Keratinocyte (primary cell): ENCODE data around the gene PIANP.
"Not testable (repeated sequence)": the region's sequence is repeated elsewhere in the genome, so short reads cannot be mapped to it uniquely, and the experiment has no call there.

Source experiments
- EZH2 ChIP-seq: IDR thresholded peaks from one replicate; pipeline ENCODE4 v1.6.1; 2012; ENCODE audit warnings: inconsistent platforms, mild to moderate bottlenecking, low read length, moderate library complexity
- TF ChIP-seq, protein P1 (sequence below), 3 experiments: IDR thresholded peaks in 1 of 3; conservative IDR thresholded peaks in 1 of 3; optimal IDR thresholded peaks in 1 of 3; 2 replicates in 2 of 3; 3 replicates in 1 of 3; pipeline versions ENCODE3 to v1.5.1; 2011; ENCODE audit warnings: low read length in 3 of 3, mild to moderate bottlenecking in 3 of 3, moderate library complexity in 2 of 3, control low read depth in 1 of 3, inconsistent platforms in 1 of 3; ENCODE audit not compliant: insufficient read depth in 2 of 3; ENCODE audit errors: extremely low read depth in 1 of 3

- TF ChIP-seq, protein P1, sequence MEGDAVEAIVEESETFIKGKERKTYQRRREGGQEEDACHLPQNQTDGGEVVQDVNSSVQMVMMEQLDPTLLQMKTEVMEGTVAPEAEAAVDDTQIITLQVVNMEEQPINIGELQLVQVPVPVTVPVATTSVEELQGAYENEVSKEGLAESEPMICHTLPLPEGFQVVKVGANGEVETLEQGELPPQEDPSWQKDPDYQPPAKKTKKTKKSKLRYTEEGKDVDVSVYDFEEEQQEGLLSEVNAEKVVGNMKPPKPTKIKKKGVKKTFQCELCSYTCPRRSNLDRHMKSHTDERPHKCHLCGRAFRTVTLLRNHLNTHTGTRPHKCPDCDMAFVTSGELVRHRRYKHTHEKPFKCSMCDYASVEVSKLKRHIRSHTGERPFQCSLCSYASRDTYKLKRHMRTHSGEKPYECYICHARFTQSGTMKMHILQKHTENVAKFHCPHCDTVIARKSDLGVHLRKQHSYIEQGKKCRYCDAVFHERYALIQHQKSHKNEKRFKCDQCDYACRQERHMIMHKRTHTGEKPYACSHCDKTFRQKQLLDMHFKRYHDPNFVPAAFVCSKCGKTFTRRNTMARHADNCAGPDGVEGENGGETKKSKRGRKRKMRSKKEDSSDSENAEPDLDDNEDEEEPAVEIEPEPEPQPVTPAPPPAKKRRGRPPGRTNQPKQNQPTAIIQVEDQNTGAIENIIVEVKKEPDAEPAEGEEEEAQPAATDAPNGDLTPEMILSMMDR (optimal IDR thresholded peaks at IDR 0.05 in 1 of 3, IDR thresholded peaks at IDR 0.05 in 1 of 3, conservative IDR thresholded peaks at IDR 0.05 in 1 of 3; ENCODE audit: extremely low read depth in 1 of 3, insufficient read depth in 2 of 3, low read length in 3 of 3): not testable (repeated sequence)
- TF ChIP-seq EZH2: not testable (repeated sequence)
These were observed 42.7 kb upstream of the PIANP start for GRCh38 chr12:6743300-6743699.
